ENCODE measurements around the gene MTFMT.

DNA sequence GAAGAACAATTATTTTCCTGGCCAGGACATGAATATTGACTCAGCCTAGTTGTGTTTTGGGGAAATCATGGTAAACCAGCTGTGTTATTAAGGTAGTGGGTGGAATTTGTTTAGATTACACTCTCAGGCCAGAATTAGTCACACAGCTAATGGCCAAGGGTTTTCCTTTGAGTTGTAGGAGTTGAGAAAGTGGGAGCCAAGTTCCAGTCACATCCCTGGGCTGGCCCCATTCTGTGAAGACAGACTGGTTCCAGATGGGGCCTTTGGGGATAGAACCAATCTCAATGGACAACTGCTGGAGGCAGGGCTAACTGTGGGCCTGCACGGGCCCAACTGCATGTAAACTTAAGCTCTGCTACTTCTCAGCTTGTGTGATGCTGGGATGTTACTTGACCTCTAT lies 39.7 kb upstream of the MTFMT start:
- TF ChIP-seq, protein P1, sequence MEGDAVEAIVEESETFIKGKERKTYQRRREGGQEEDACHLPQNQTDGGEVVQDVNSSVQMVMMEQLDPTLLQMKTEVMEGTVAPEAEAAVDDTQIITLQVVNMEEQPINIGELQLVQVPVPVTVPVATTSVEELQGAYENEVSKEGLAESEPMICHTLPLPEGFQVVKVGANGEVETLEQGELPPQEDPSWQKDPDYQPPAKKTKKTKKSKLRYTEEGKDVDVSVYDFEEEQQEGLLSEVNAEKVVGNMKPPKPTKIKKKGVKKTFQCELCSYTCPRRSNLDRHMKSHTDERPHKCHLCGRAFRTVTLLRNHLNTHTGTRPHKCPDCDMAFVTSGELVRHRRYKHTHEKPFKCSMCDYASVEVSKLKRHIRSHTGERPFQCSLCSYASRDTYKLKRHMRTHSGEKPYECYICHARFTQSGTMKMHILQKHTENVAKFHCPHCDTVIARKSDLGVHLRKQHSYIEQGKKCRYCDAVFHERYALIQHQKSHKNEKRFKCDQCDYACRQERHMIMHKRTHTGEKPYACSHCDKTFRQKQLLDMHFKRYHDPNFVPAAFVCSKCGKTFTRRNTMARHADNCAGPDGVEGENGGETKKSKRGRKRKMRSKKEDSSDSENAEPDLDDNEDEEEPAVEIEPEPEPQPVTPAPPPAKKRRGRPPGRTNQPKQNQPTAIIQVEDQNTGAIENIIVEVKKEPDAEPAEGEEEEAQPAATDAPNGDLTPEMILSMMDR (IDR thresholded peaks at IDR 0.05; ENCODE audit: insufficient read depth, low read length): no peak
- no peak for TF ChIP-seq POLR2AphosphoS5 (IDR thresholded peaks at IDR 0.05; ENCODE audit: low read depth)
- TF ChIP-seq SPI1 (IDR thresholded peaks at IDR 0.05; ENCODE audit: borderline replicate concordance, low read depth): no peak
- TF ChIP-seq, protein P2, sequence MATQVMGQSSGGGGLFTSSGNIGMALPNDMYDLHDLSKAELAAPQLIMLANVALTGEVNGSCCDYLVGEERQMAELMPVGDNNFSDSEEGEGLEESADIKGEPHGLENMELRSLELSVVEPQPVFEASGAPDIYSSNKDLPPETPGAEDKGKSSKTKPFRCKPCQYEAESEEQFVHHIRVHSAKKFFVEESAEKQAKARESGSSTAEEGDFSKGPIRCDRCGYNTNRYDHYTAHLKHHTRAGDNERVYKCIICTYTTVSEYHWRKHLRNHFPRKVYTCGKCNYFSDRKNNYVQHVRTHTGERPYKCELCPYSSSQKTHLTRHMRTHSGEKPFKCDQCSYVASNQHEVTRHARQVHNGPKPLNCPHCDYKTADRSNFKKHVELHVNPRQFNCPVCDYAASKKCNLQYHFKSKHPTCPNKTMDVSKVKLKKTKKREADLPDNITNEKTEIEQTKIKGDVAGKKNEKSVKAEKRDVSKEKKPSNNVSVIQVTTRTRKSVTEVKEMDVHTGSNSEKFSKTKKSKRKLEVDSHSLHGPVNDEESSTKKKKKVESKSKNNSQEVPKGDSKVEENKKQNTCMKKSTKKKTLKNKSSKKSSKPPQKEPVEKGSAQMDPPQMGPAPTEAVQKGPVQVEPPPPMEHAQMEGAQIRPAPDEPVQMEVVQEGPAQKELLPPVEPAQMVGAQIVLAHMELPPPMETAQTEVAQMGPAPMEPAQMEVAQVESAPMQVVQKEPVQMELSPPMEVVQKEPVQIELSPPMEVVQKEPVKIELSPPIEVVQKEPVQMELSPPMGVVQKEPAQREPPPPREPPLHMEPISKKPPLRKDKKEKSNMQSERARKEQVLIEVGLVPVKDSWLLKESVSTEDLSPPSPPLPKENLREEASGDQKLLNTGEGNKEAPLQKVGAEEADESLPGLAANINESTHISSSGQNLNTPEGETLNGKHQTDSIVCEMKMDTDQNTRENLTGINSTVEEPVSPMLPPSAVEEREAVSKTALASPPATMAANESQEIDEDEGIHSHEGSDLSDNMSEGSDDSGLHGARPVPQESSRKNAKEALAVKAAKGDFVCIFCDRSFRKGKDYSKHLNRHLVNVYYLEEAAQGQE (IDR thresholded peaks at IDR 0.05; ENCODE audit: insufficient replicate concordance, low read depth): no peak
- no peak for TF ChIP-seq GABPA (IDR thresholded peaks at IDR 0.05; ENCODE audit: low read depth)

Measured in HL-60 (cell line).